ENCODE measurements around the gene UFC1.

Gene UFC1

GRCh38 chr1:161172349-161172748 is 18.6 kb downstream of the UFC1 start:
- DNase-seq = no peak

- DNase-seq = no peak
These were observed 19.1 kb downstream of the UFC1 start for GRCh38 chr1:161172776-161173376.

GRCh38 chr1:161173711-161174110 is 19.9 kb downstream of the UFC1 start:
- no peak for DNase-seq

- no peak for DNase-seq
These were observed 21.1 kb downstream of the UFC1 start for GRCh38 chr1:161174911-161175310.

GRCh38 chr1:161175771-161176453 is 22.1 kb downstream of the UFC1 start:
- DNase-seq = no peak

GRCh38 chr1:161176468-161177111 is 22.8 kb downstream of the UFC1 start:
- no peak for DNase-seq

- DNase-seq = peak; percentile 97
These were observed 23.5 kb downstream of the UFC1 start, which contains the start of gene B4GALT3 for GRCh38 chr1:161177112-161177935. B4GALT3 (minus strand) TSS chr1:161177507; CDS start chr1:161176060, 1,447 bp downstream.

- DNase-seq = no peak
These were observed 24.1 kb downstream of the UFC1 start for GRCh38 chr1:161177936-161178244.

- no peak for DNase-seq
These were observed 25.9 kb downstream of the UFC1 start for GRCh38 chr1:161179698-161180097.

- DNase-seq = no peak
These were observed 26.9 kb downstream of the UFC1 start for GRCh38 chr1:161180639-161181038.

- peak; percentile 53 for DNase-seq
These were observed 28.4 kb downstream of the UFC1 start for GRCh38 chr1:161182214-161182613.

- DNase-seq = peak; percentile 51
These were observed 31.5 kb downstream of the UFC1 start for GRCh38 chr1:161185282-161185682.

GRCh38 chr1:161185732-161186311 is 32.0 kb downstream of the UFC1 start:
- no peak for DNase-seq

- DNase-seq = no peak
These were observed 33.5 kb downstream of the UFC1 start for GRCh38 chr1:161187311-161187710.

GRCh38 chr1:161188381-161188780 is 34.6 kb downstream of the UFC1 start:
- no peak for DNase-seq

- DNase-seq = no peak
These were observed 35.3 kb downstream of the UFC1 start for GRCh38 chr1:161189036-161189435.

GRCh38 chr1:161190962-161191521 is 37.3 kb downstream of the UFC1 start:
- DNase-seq = no peak

- DNase-seq = no peak
These were observed 38.2 kb downstream of the UFC1 start for GRCh38 chr1:161191971-161192370.

- peak; percentile 56 for DNase-seq
These were observed 39.0 kb downstream of the UFC1 start for GRCh38 chr1:161192476-161193465.

- DNase-seq = no peak
These were observed 39.9 kb downstream of the UFC1 start for GRCh38 chr1:161193561-161194235.

- DNase-seq = no peak
These were observed 41.4 kb downstream of the UFC1 start for GRCh38 chr1:161195171-161195570.

Data from stimulated activated CD4-positive, alpha-beta T cell treated with anti-CD3 and anti-CD28 coated beads, Interleukin-4, amount 100 ng/mL, for 1 hour (primary cell).